ENCODE data around the gene KLC3.
"Not testable (repeated sequence)": the region's sequence is repeated elsewhere in the genome, so short reads cannot be mapped to it uniquely, and the experiment has no call there.

KLC3 gene

DNA sequence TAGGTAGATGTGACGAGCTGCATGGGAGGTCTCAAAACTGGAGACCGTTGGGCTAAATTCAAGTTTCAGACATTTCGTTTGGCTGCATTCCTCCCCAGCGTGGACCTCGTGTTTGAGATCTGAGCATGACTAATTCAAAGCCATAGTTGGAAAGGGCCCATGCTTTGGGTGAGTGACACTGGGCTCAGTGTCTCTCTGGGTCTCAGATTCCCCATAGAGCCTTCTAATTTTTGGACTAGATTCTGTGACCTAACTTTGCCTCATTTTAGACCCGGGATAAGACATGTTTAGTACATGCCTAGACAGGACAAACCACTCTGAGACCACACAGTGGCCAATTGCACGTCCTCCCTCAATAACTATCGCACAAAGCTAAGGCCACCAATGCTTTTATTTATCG lies 34.5 kb upstream of the KLC3 start:
- no peak for TF ChIP-seq CTCF (conservative IDR thresholded peaks at IDR 0.05; ENCODE audit: low read length)
- no peak overlapping the region for H3K4me3 ChIP-seq (ENCODE audit: low read length)
- no peak for DNase-seq (ENCODE audit: low read depth)

DNA sequence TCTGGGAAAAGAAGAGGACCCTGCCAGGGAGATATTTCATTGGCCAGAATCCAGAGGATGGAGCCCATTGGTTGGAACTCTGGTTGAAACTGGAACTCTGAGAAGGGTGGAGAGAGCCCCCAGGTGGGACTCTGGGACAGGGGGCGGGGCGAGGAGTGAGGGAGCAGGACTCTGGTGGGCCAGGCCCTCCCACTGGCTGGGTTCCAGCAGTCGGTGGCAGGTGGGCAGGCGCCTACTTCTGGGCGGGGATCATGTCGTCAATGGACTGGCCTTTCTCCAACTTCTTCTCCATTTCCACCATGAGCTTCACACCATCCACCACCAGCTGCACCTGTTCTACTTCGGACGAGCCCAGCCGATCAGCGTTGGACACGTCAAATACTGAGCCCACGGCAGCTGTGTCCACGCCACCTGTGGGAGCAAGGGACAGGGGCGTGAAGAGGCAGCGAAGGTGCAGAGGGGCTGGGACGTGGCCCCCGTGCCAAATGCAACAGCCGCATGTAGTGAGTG lies 34.0 kb upstream of the KLC3 start:
- TF ChIP-seq CTCF (conservative IDR thresholded peaks at IDR 0.05; ENCODE audit: low read length): no peak
- no peak overlapping the region for H3K4me3 ChIP-seq (ENCODE audit: low read length)
- DNase-seq (ENCODE audit: low read depth): no peak

- H3K4me3 ChIP-seq (ENCODE audit: low read length): no peak overlapping the region
- no peak for DNase-seq (ENCODE audit: low read depth)
- no peak for TF ChIP-seq CTCF (conservative IDR thresholded peaks at IDR 0.05; ENCODE audit: low read length)
Measured at GRCh38 chr19:45307361-45307760, 33.2 kb upstream of the KLC3 start.

DNA sequence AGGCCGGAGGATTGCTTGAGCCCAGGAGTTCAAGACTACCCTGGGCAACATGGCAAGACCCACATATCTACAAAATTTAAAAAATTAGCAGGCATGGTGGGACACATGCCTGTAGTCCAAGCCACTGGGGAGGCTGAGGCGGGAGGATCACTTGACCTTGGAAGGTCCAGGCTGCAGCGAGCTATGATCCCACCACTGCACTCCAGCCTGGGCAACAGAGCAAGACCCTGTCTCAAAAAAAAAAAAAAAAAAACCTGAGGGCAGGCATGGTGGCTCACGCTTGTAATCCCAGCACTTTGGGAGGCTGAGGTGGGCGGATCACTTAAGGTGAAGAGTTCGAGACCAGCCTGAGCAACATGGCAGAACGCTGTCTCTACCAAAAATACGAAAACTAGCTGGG lies 31.2 kb upstream of the KLC3 start:
- H3K4me3 ChIP-seq (ENCODE audit: low read length); DNase-seq (ENCODE audit: low read depth): not testable (repeated sequence)

DNA sequence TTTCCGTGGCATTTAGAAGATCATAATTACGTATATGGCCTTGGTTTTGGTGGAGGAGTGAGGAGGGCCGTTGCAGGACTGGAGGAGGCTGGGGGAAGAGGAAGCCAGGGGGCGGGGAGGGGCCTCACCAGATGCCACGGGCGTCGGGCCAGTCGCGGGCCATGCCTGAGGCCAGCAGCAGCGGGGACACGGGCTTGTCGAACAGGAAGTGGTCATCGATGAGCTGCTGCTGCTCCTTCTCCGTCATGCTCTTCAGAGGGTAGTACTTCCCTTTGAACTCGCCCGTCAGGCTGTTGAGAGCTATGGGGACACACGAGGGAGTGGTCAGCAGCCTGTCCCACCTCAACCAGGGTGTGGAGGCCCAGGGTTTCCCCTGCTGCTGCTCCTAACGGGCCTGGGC lies 28.9 kb upstream of the KLC3 start:
- DNase-seq (ENCODE audit: low read depth): peak; percentile 11
- no peak for TF ChIP-seq CTCF (conservative IDR thresholded peaks at IDR 0.05; ENCODE audit: low read length)
- no peak overlapping the region for H3K4me3 ChIP-seq (ENCODE audit: low read length)

GRCh38 chr19:45312285-45312684 lies 28.3 kb upstream of the KLC3 start:
- not testable (repeated sequence) for H3K4me3 ChIP-seq (ENCODE audit: low read length); DNase-seq (ENCODE audit: low read depth)

- no peak for TF ChIP-seq CTCF (conservative IDR thresholded peaks at IDR 0.05; ENCODE audit: low read length)
- no peak for DNase-seq (ENCODE audit: low read depth)
- no peak overlapping the region for H3K4me3 ChIP-seq (ENCODE audit: low read length)
Measured at GRCh38 chr19:45314708-45315245, 25.8 kb upstream of the KLC3 start.

DNA sequence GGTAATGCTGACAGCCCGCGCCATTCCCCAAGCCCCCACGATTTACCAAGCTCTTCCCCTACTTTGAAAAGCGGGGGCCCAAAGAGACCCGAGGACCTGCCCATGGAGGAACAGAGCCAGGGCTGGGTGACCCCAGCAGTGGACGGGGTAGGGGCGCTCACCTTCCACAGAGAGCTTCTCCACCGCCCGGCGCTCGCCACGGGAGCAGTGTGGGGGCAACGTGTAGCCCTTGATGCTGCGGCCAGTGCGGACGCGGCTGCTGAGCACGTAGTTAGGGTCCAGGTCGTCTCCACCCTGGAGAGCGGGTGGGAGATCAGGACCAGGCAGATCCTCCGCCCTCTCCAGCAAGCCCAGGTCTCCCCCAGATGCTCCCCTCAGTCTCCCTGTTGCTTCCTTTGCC lies 25.2 kb upstream of the KLC3 start:
- H3K4me3 ChIP-seq (ENCODE audit: low read length): no peak overlapping the region
- DNase-seq (ENCODE audit: low read depth): no peak
- no peak for TF ChIP-seq CTCF (conservative IDR thresholded peaks at IDR 0.05; ENCODE audit: low read length)
